Erythroblast (primary cell): ENCODE results near the gene SC5D.

Source experiments
- DNase-seq, 2 experiments: peaks; one replicate each; lab custom pipeline; 2025; lab: John Stamatoyannopoulos, UW
- GATA1 ChIP-seq: IDR thresholded peaks from 2 replicates; pipeline ENCODE4 v1.6.1; 2011; ENCODE audit warnings: low read depth, mild to moderate bottlenecking, control low read depth, low read length, moderate library complexity
- POLR2A ChIP-seq: IDR thresholded peaks from 2 replicates; pipeline ENCODE4 v1.6.1; 2011; ENCODE audit warnings: mild to moderate bottlenecking, low read length

Gene SC5D

DNA sequence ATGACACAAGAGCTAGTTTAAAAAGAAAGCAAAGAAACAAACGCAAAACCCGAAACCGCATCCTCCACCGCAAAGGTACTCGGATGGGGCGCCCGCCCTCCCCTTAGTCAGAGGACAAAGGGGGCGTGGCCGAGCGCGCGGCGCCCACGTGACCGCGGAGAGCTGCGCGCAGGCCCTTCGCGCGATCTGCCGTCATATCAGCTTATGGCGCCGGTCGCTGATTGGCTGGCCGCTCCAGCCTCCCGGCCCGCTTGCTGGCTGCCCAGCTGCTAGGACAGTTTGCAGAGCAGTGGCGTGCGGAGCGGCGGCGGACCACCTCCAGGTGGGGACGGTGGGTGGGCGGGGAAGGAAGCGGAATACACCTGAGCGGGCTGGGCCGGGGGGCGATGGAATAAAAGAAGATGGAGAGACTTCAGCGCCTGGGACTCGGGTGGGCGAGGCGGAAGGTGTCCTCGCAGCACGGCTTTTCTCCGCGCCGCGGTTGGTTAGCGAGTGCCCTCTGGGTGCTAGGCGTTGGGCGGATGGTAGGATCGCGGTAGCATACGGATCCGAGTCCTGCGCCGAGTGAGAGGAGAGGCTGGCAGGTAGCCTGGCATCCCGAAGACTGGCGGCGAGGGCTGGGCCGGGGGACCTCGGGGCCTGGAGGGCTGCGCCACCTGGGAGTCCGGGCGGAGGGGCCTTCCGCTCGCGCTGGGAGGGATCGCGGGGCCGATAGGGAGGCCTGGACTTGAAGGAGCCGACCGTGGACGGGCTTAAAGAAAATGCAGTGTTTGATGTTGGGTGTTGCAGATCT is at the start of gene SC5D:
Gene SC5D, plus strand, starts transcription at position 277 of the 793 bp plus-strand sequence. CDS start 10,605 bp downstream, outside the sequence.
- peak; percentile 88 for TF ChIP-seq POLR2A
- no peak for TF ChIP-seq GATA1
- peak; percentile 95 to 96 for DNase-seq

GRCh38 chr11:121244884-121245283 is 47.7 kb upstream of the SC5D start:
- DNase-seq, result no peak
- TF ChIP-seq POLR2A, result no peak
- no peak for TF ChIP-seq GATA1

DNA sequence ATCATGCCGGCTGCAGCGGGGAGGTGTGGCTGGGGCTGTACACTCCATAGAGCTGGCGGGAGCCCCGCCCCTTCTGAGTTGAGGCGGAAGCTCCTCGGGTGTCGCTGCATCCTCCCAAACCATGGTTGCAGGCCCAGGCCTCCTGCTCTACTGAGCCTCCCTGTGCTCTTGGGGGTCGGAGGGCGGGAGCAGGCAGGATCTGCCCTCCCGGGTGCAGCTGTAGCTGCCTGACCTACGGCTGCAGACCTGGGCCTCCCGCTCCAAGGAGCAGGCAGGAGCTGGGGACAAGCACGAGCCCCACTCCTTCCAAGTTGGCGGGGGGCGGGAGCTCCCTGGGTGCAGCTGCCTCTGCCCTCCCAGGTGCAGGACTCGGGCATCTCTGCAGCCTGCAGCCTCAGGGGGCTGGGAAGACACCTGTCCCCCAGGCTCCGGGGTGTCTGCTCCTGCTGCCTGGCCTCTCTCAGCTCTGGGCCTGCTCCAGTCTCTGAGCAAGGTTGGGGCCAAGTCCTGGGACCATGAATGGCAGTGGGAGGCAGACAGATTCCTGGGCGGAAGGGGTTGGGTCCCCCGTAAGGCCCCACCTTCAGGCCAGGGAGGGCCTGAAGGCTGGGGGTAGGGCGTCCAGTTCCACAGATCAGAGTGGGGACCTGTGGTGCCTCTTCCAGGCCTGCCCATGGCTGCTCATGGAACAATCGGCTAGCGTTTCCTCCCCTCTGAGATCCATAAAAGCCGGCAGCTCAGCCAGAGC is 46.4 kb upstream of the SC5D start:
- no peak for DNase-seq
- TF ChIP-seq POLR2A, result no peak
- no peak for TF ChIP-seq GATA1

DNA sequence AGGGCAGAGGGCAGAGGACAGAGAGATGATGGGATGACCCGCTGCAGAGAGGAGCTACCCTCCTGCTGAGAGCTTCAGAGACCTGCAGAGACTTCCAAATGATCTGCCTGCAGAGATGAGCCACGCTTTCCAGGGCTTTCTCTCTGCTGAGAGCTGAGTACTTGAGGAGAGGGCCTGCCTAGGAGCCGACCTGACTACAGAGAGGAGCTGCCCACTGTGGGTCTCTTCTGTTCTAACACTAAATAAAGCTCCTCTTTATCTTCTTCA is 45.9 kb upstream of the SC5D start:
- DNase-seq, result no peak
- TF ChIP-seq POLR2A (no peak), GATA1 (no peak)

GRCh38 chr11:121248496-121248895 is 44.1 kb upstream of the SC5D start:
- TF ChIP-seq GATA1, result no peak
- no peak for TF ChIP-seq POLR2A
- no peak for DNase-seq

DNA sequence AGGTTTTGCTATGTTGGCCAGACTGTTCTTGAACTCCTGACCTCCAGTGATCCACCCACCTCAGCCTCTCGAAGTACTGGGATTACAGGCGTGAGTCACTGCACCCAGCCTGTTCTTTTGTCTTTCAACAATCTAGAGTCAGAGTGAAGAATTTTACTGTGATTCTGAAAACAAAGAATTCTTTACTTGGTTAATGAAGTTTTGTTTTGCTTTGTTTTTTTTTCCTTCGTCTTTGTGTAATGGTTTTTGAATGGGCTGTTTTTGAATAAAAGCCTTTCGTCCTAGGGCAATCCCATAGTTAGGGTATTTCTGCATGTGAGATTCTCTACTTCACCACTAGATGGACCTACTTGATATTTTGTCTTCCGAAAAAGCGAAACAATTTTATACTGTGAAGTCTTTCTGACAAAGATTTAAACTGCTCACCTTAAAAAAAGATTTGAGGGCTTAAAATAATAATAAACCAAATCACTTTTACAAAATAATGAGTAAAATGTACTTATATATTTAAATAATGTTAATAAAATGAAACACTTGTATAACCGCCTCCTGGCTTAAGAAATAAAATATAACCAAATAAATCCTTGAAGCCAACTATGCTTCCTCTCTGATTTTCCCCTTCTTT is 43.4 kb upstream of the SC5D start:
- no peak for TF ChIP-seq GATA1
- no peak for TF ChIP-seq POLR2A
- DNase-seq, result peak; percentile 13 to 33

DNA sequence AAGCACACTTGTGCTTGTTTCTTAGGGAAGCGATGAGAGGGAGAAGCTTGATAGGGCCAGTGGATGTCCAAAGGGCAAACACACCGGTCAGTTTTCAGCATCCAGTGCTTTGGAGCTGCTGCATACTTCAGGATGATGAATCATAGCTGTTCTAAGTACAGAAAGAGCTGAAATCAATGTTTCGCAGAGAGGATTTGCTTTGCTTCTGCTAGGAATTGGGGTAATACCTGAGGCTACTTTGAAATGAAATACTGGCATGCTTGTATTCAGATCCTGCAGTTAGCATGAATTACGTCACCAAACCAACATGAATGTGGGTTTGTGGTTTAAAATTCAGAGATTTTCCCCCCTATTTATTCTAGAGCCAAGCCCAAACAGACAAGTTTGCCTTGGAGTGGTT is 41.7 kb upstream of the SC5D start:
- DNase-seq, result no peak
- TF ChIP-seq GATA1 (no peak), POLR2A (no peak)

GRCh38 chr11:121253951-121254350 is 38.6 kb upstream of the SC5D start:
- no peak for DNase-seq
- TF ChIP-seq GATA1 (no peak), POLR2A (no peak)

DNA sequence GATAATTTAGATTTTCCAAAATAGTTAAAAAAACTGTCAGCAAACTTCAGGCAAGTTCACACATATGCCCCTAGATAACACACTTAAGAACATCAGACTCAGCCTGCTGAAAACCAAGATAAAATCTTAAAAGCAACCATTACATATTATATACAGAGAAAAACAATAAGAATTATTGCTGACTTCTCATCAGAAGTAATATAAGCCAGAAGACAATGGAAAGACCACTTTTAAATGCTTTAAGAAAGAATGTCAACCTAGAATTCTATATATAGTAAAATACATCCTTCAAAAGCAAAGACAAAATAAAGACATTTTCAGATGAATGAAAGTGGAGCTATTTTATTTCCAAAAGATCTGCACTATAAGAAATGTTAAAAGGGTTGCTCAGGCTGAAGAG is 37.8 kb upstream of the SC5D start:
- TF ChIP-seq GATA1 (no peak), POLR2A (no peak)
- no peak for DNase-seq

DNA sequence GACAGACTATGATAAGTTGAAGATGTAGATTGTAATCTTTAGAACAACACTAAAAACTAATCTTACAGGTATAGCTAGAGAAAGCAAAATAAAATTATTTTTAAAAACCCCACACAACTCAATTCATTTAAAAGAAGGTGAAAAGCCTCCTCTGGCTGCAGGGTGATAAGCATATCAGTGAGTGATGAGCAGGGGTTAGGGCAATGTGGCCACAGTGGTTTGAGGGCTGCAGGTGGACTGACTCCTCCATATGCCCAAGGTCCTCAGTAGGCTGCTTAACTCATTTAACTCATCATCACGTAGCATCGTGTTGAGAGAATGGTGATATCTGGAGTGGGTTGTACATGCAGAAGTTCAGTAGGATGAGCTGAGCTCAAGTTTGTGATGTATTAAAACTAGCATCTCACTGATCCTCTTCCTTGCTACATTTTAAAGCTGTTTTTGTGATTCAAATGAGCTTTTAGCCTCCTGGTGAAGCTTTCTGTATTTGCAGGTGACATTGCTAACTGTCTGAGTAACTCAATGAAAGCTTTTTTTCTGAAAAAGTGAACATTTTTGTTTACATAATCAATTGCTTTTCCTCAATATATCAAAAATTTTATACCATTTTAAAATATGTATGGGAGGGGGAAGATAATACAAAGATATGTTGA is 37.0 kb upstream of the SC5D start:
- no peak for DNase-seq
- no peak for TF ChIP-seq POLR2A
- no peak for TF ChIP-seq GATA1

GRCh38 chr11:121257289-121257688 is 35.3 kb upstream of the SC5D start:
- TF ChIP-seq GATA1 (no peak), POLR2A (no peak)
- DNase-seq, result peak; percentile 55 to 77

DNA sequence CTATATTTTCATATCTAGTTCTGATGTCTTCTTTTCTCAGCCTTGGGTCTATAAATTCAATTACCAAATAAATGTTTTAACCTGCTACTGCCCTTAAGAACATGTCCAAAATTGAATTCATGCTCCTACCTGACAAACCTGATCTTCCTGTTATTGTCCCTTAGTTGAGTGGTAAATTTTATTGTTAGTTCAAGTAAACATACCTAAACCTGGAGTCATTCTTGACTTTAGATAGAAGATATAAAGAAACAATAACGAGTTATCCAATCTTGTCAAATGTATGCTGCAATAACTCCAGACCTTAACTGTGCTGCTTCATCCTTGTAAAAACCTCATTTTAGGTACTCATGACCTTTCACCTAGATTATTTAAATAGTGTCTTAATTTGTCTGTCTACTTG is 34.6 kb upstream of the SC5D start:
- DNase-seq, result no peak
- TF ChIP-seq GATA1, result no peak

- TF ChIP-seq POLR2A (no peak), GATA1 (no peak)
- DNase-seq, result no peak
Observed at GRCh38 chr11:121265586-121265985, 27.0 kb upstream of the SC5D start.

DNA sequence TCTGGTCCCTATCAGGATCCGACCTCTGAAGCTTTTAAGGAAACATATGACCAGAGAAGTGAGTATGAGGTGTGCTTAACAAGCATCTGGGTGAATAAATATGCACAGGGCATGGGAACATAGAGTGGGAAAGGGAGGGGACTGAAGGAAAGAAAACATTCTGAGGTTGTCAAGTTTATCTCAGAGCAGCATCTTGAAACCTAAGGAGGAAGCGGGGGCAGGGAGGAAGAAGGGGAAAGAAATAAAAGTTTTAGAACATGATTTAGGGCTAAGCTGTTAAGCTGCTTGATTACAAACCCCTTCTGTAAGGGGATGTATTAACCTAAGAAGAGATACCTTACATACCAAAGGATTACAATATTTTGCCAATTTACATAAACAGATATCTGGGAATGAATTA is 24.0 kb upstream of the SC5D start:
- TF ChIP-seq GATA1 (no peak), POLR2A (no peak)
- DNase-seq, result no peak
